K562 (cell line): ENCODE data around the gene GAPDHS.

Source experiments
- CBFB ChIP-seq: sonication (generic); formaldehyde crosslinking; IDR thresholded peaks from 2 replicates; pipeline ENCODE4 v1.4.0; 2020; ENCODE audit warnings: mild to moderate bottlenecking, missing genetic modification reagents
- CTCF ChIP-seq, 3 experiments: IDR thresholded peaks in 2 of 3; conservative IDR thresholded peaks in 1 of 3; 2 replicates each; pipeline ENCODE4 v1.5.1; 2011 to 2012; ENCODE audit warnings: low read length in 3 of 3, mild to moderate bottlenecking in 3 of 3, control low read depth in 2 of 3, improper control_type of control experiment in 1 of 3, inconsistent platforms in 1 of 3, low read depth in 1 of 3, mixed read lengths in 1 of 3, moderate library complexity in 1 of 3; ENCODE audit not compliant: insufficient read depth in 2 of 3
- ELF4 ChIP-seq: fragments of 450-650 bp; formaldehyde crosslinking; IDR thresholded peaks from 2 replicates; pipeline ENCODE4 v1.4.0; 2022; ENCODE audit warnings: missing genetic modification characterization
- FOS ChIP-seq: IDR thresholded peaks from 3 replicates; pipeline ENCODE4 v1.6.1; 2011; ENCODE audit not compliant: insufficient read length; ENCODE audit errors: extremely low read depth
- MAFF ChIP-seq: IDR thresholded peaks from 2 replicates; pipeline ENCODE4 v1.6.1; 2012; ENCODE audit warnings: low read length, improper control_type of control experiment
- POLR2A ChIP-seq: fragments of 450-650 bp; conservative IDR thresholded peaks from 2 replicates; pipeline ENCODE4 v1.6.1; 2016
- TEAD4 ChIP-seq, 2 experiments: sonication (generic) in 1 of 2; formaldehyde crosslinking in 1 of 2; IDR thresholded peaks; 2 replicates each; pipeline versions ENCODE4 v1.6.1 to v1.8.0; 2012 to 2022; ENCODE audit warnings: borderline replicate concordance in 1 of 2, inconsistent platforms in 1 of 2, low read length in 1 of 2, mild to moderate bottlenecking in 1 of 2, missing genetic modification reagents in 1 of 2
- ZNF274 ChIP-seq: IDR thresholded peaks from 2 replicates; pipeline ENCODE4 v1.6.1; 2011; ENCODE audit warnings: low read depth, mild to moderate bottlenecking, low read length, moderate library complexity, borderline replicate concordance
- ZNF707 ChIP-seq: fragments of 250-450 bp; sonication (Bioruptor Pico); conservative IDR thresholded peaks from 2 replicates; pipeline ENCODE4 v1.8.0; 2022; ENCODE audit warnings: inconsistent platforms, mild to moderate bottlenecking, moderate library complexity
- ZZZ3 ChIP-seq: fragments of 450-650 bp; IDR thresholded peaks from 2 replicates; pipeline ENCODE4 v1.6.1; 2016; ENCODE audit warnings: antibody characterized with exemption, mild to moderate bottlenecking, moderate library complexity
- TF ChIP-seq, protein P1 (sequence below): sonication (generic); IDR thresholded peaks from 2 replicates; pipeline ENCODE4 v1.6.1; 2016

DNA sequence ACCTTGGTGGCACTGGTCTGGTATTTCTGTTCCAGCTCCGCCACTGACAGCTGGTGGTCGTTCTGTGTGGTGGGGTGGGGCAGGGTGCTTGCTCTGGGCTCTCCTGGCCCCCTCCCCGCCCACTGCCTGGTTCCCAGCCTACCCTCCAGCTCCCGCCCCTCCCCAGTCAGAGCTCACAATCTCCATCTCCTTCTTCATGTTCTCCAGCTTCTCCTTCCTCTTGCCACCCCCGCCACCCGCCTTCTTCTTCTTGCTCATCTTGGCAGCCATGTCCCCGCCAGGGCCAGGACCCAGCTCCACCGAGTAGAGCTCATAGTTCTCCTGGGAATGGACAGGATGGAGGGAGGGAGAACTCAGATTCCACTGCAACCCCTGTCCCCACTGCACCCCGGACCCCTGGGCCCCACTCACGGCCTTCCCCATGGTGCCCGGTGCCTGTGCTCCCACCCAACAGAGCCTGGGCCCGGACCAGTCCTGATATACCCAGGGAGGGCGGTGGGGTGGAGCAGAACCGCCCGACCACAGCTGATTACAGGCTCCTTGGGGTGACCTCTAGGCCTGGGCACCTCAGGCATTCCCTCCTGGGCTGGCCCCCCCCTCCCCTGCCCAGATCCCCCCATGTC is 30.1 kb downstream of the GAPDHS start, which contains the start of gene ATP4A:
- TF ChIP-seq ZZZ3, result no peak
- TF ChIP-seq ZNF274, result no peak
- no peak for TF ChIP-seq MAFF
- no peak for TF ChIP-seq CTCF (IDR thresholded peaks at IDR 0.05 in 2 of 3, conservative IDR thresholded peaks at IDR 0.05 in 1 of 3; ENCODE audit: insufficient read depth in 2 of 3, low read depth in 1 of 3, low read length in 3 of 3)
- TF ChIP-seq FOS, result no peak
- TF ChIP-seq ZNF707 (CRISPR knock-in tag), result no peak
- no peak for TF ChIP-seq ELF4
- TF ChIP-seq CBFB (CRISPR knock-in tag), result no peak
- no peak for TF ChIP-seq TEAD4 (IDR thresholded peaks at IDR 0.05; ENCODE audit: low read length)
- TF ChIP-seq TEAD4 (CRISPR knock-in tag; IDR thresholded peaks at IDR 0.05; ENCODE audit: borderline replicate concordance), result no peak
- no peak for TF ChIP-seq POLR2A
- TF ChIP-seq, protein P1, sequence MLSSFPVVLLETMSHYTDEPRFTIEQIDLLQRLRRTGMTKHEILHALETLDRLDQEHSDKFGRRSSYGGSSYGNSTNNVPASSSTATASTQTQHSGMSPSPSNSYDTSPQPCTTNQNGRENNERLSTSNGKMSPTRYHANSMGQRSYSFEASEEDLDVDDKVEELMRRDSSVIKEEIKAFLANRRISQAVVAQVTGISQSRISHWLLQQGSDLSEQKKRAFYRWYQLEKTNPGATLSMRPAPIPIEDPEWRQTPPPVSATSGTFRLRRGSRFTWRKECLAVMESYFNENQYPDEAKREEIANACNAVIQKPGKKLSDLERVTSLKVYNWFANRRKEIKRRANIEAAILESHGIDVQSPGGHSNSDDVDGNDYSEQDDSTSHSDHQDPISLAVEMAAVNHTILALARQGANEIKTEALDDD, result no peak
